Measurements from ENCODE around the gene PLA2G4C.

DNA sequence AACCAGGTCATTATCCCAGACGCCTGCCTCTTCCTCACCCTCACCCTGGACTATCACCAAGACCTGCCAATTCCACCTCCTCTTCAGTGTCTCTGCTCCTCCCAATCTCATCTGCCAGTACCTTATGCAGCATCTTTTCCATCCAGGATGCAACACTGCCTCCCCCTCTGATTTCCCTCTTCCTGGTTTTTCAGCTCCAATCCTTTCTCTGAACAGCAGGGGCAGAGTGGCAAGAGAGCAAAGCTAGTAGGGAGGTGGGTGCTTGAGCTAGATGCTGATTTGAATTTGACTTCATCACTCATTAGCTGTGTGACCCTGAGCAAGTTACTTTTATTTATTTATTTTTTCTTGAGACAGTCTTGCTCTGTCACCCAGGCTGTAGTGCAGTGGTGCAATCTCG is 41.2 kb downstream of the PLA2G4C start:
- TF ChIP-seq CTCF (IDR thresholded peaks at IDR 0.05; ENCODE audit: borderline replicate concordance, extremely low read depth, low read length, poor library complexity, severe bottlenecking), result no peak
- TF ChIP-seq EZH2 (IDR thresholded peaks at IDR 0.05; ENCODE audit: borderline replicate concordance, low read depth, low read length, severe bottlenecking), result no peak
